Prostate gland (tissue), 2 donors: ENCODE results near the gene RPA1.

Experiments used
- CTCF ChIP-seq, 4 experiments: fragments of 200-600 bp in 2 of 4; fragments of 450-650 bp in 2 of 4; sonication (generic) in 2 of 4; IDR thresholded peaks; 1 replicate in 3 of 4; 2 replicates in 1 of 4; pipeline ENCODE4 v1.5.1; 2016 to 2019; ENCODE audit warnings: antibody characterized with exemption in 4 of 4, mild to moderate bottlenecking in 2 of 4, moderate library complexity in 2 of 4
- POLR2A ChIP-seq: fragments of 450-650 bp; IDR thresholded peaks from one replicate; pipeline ENCODE4 v1.6.1; 2016; ENCODE audit warnings: antibody characterized with exemption, mild to moderate bottlenecking
- POLR2AphosphoS5 ChIP-seq: sonication (generic); formaldehyde crosslinking; IDR thresholded peaks from one replicate; pipeline ENCODE4 v1.6.1; 2017; ENCODE audit warnings: antibody characterized with exemption

DNA sequence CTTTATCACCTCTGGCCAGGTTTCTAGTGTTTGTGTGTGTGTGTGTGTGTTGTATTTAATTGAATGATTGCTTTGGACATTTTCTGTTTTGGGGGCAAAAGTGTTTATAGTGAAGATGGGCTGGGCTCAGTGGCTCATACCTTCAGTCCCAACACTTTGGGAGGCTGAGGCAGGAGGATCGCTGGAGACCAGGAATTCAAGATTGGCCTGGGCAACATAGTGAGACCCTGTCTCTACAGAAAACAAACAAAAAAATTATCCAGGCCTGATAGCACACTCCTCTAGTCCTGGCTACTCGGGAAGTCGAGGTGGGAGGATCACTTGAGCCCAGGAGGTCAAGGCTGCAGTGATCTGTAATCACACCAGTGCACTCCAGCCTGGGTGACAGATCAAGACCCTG, 37.5 kb downstream of the RPA1 start:
- TF ChIP-seq POLR2AphosphoS5 (no peak), POLR2A (no peak), CTCF (IDR thresholded peaks at IDR 0.05) (no peak)
